ENCODE measurements around the gene PIK3CD. TPM values are rescaled to one million over a fixed set of nuclear protein-coding genes. Genes with fewer than 3 reads are reported as not detected.
"Not testable (repeated sequence)": the region's sequence is repeated elsewhere in the genome, so short reads cannot be mapped to it uniquely, and the experiment has no call there.

The PIK3CD gene
- total RNA-seq, 1 donor from 2014 or later: 3.4 TPM

DNA sequence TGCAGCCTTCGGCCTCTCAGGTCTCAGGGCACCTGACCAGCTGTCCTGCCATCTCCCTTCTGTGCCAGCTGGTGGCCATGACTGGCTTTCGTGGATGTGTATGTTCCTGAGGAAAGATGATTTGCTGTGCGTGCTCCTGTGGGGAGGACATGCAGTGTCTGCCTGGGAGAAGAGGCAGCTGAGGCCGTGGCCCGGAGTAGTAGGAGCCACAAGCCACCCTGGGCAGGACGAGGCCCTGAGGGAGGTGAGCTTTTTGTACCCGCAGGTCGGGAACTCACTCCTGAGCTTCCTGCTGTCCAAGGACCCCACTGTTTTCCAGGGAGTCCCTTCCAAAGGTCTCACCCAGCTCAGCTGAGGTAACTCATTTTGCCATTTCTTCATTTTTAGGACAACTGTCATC lies 58.5 kb downstream of the PIK3CD start:
- DNase-seq (no peak), ATAC-seq (no peak)
- intact Hi-C loops (cut with micrococcal nuclease): no loop called here

- ATAC-seq: no peak
- intact Hi-C loops (cut with micrococcal nuclease): no loop called here
- DNase-seq: no peak
These were observed 60.0 kb downstream of the PIK3CD start for GRCh38 chr1:9711466-9712020.

- ATAC-seq; DNase-seq; intact Hi-C loops (cut with micrococcal nuclease): not testable (repeated sequence)
These were observed 61.2 kb downstream of the PIK3CD start for GRCh38 chr1:9712767-9713166.

DNA sequence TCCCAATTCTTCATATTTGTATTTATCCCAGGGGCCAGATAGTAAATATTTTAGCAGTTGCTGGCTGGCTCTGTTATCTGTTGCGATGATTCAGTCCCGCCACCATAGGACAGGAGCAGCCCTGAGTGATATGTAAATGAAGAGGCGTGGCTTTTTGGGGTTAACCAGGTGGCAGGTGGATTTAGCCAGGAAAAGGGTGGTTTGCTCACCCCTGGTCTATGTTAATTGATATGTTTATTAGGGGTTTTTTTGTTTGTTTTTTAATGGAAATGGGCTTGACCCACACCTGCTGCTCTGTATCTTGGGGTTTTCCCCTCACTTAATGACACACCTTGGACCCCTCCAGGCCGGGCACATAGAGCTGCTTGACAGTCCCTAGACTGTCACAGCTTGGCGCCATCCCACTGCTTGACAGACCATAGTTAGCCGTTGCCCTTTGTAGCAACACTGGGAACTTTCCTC lies 62.8 kb downstream of the PIK3CD start:
- DNase-seq: no peak
- intact Hi-C loops (cut with micrococcal nuclease): no loop called here
- ATAC-seq: no peak

DNA sequence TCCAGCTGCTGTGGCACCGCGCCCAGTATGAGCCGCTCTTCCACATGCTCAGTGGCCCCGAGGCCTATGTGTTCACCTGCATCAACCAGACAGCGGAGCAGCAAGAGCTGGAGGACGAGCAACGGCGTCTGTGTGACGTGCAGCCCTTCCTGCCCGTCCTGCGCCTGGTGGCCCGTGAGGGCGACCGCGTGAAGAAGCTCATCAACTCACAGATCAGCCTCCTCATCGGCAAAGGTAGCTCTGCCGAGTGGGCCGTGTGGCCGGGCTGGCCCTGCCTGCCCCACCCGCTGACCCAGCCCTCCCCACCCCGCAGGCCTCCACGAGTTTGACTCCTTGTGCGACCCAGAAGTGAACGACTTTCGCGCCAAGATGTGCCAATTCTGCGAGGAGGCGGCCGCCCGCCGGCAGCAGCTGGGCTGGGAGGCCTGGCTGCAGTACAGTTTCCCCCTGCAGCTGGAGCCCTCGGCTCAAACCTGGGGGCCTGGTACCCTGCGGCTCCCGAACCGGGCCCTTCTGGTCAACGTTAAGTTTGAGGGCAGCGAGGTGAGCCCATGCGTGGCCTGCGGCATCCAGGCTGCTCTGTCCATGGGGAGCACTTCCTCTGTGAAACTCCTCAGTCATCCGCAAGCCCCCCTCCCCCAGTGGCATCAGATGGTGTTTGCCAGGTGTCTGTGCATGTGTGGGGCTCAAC lies 64.2 kb downstream of the PIK3CD start:
- no peak for DNase-seq
- intact Hi-C loops (cut with micrococcal nuclease): no loop called here
- ATAC-seq: no peak

GRCh38 chr1:9716404-9717192 lies 65.1 kb downstream of the PIK3CD start:
- intact Hi-C loops (cut with micrococcal nuclease): no loop called here
- DNase-seq: no peak
- no peak for ATAC-seq

- DNase-seq (peak; percentile 70), ATAC-seq (peak; percentile 49)
- intact Hi-C loops (cut with micrococcal nuclease): no loop called here
These were observed 65.9 kb downstream of the PIK3CD start for GRCh38 chr1:9717193-9718005.

- DNase-seq (no peak), ATAC-seq (no peak)
- intact Hi-C loops (cut with micrococcal nuclease): no loop called here
These were observed 66.6 kb downstream of the PIK3CD start for GRCh38 chr1:9718006-9718680.

GRCh38 chr1:9719978-9720722 lies 68.6 kb downstream of the PIK3CD start:
- DNase-seq (no peak), ATAC-seq (no peak)
- intact Hi-C loops (cut with micrococcal nuclease): no loop called here

DNA sequence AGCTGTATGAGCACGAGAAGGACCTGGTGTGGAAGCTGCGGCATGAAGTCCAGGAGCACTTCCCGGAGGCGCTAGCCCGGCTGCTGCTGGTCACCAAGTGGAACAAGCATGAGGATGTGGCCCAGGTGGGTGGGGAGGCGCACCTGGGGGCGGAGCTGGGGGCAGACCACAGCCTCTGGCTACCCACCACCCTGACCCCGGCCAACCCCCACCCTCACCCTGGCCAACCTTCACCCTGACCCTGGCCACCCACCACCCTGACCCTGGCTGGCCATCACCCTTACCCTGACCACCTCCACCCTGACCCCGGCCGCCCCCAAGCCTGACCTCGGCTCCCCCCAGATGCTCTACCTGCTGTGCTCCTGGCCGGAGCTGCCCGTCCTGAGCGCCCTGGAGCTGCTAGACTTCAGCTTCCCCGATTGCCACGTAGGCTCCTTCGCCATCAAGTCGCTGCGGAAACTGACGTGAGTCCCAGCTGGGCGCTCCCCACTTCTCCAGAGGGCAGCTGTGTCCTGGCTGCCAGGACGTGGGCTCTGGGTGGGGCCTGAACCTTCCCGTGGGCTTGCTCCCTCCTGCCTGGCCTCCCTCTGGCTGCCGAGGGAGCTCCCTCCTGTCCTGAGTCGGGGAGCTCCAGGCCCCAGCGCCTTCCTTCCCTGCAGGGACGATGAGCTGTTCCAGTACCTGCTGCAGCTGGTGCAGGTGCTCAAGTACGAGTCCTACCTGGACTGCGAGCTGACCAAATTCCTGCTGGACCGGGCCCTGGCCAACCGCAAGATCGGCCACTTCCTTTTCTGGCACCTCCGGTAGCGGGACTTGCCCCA lies 69.5 kb downstream of the PIK3CD start:
- no peak for ATAC-seq
- DNase-seq: no peak
- intact Hi-C loops (cut with micrococcal nuclease): no loop called here

DNA sequence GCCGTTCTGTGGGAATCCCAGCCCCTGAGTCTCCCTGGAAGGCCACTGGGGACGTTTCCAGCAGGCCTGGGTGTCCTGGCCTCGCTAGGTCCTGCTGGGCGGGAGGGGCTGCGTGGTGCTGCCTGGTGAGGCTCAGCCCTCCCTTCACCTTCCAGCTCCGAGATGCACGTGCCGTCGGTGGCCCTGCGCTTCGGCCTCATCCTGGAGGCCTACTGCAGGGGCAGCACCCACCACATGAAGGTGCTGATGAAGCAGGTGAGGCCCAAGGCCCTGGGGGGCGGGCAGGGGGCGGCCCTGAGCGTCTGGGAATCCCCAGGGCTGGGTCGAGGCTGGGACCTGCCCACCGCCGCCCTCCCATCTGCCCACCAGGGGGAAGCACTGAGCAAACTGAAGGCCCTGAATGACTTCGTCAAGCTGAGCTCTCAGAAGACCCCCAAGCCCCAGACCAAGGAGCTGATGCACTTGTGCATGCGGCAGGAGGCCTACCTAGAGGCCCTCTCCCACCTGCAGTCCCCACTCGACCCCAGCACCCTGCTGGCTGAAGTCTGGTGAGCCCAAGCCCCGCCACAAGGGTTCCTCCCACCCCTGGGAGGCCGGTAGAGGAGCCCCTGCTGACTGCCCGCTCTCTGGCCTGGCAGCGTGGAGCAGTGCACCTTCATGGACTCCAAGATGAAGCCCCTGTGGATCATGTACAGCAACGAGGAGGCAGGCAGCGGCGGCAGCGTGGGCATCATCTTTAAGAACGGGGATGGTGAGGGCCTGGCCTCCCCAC lies 70.3 kb downstream of the PIK3CD start:
- peak; percentile 28 for ATAC-seq

DNA sequence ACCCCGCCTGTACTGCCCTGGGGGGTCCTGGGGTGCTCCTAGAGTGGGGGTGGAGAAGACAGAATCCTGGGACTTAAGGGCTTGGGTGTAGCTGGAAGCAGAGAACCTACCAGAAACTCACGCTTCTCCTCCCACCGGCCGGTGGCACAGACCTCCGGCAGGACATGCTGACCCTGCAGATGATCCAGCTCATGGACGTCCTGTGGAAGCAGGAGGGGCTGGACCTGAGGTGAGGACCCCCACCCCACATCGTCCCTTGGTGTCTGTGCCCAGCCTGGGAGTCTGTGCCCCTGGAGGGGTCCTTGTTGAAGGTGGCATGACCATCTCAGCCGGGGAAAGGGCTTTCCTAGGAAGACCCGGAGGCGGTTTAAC lies 70.8 kb downstream of the PIK3CD start:
- DNase-seq (no peak), ATAC-seq (no peak)
- intact Hi-C loops (cut with micrococcal nuclease): no loop called here

More for the DNA sequence above, 70.3 kb downstream of the PIK3CD start:
- DNase-seq: no peak
- intact Hi-C loops (cut with micrococcal nuclease): no loop called here

DNA sequence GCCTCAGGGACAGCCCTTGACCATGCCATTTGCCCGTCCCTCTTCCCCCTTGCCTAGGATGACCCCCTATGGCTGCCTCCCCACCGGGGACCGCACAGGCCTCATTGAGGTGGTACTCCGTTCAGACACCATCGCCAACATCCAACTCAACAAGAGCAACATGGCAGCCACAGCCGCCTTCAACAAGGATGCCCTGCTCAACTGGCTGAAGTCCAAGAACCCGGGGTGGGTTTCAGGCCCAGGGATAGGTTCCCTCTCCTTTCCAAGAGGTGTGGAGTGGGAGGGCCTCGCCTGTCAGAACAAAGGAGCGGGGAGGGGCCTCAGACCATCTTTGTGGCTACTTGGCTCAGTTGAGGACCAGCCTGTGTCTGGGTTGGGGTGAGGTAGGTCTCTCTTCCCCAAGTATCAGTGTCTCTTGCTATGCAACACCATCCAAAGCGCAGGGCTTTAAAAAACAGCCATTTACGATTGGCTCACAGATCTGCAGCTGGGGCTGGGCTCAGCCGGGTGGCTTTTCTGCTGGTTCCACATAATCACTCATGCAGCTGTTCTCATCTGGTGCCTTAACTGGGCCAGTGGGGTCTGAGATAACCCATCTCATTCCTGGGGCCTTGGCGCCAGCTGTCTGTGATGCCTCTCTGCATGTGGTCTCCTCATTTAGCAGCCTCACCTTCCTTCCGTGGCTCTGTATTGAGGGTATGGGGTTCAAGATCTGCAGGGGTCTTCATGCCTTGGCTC lies 71.7 kb downstream of the PIK3CD start:
- DNase-seq (no peak), ATAC-seq (no peak)
- intact Hi-C loops (cut with micrococcal nuclease): no loop called here

DNA sequence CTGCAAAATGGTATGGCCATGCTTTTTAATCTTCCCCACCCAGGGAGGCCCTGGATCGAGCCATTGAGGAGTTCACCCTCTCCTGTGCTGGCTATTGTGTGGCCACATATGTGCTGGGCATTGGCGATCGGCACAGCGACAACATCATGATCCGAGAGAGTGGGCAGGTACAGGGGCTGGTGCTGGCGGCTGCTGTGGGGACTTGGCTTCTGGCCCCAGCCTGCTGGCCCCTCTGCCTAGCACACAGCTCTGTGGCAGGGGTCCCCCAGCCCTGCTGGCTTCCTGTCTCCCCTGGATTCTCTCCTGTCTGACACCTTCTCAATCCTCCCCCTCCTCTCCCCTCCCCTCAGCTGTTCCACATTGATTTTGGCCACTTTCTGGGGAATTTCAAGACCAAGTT lies 72.4 kb downstream of the PIK3CD start:
- ATAC-seq: no peak
- intact Hi-C loops (cut with micrococcal nuclease): no loop called here
- no peak for DNase-seq

DNA sequence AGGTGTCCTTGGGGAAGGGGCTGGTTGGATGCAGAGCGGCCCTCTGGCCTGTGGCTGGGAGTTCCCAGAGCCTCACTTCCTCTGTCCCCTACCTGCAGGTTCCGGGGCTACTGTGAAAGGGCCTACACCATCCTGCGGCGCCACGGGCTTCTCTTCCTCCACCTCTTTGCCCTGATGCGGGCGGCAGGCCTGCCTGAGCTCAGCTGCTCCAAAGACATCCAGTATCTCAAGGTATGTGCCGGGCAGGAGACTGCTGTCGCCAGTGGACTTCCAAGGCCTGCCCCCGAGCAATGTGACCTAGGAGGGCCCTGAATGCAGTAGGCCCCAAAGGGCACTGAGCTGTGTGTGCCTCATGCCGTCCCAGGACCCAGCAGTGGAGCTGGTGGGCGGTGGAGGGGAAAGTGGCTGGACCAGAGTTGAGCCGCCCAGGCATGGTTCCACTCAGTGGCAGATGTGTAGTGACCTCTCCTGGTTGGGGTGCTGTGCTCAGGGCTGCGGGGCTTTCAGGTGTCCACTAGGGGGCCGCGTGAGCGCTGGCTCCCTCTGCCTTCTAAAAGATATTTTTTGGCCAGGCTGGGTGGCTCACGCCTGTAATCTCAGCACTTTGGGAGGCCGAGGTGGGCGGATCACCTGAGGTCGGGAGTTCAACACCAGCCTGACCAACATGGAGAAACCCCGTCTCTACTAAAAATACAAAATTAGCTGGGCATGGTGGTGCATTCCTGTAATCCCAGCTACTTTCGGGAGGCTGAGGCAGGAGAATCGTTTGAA lies 73.4 kb downstream of the PIK3CD start:
- DNase-seq: peak; percentile 69
- ATAC-seq: peak; percentile 62
- intact Hi-C loops (cut with micrococcal nuclease): no loop called here

All from left ventricle myocardium superior (tissue), 1 donor.